HepG2 (cell line): Measurements from ENCODE around the gene TBCD. TPM values are rescaled to one million over a fixed set of nuclear protein-coding genes. Genes with fewer than 3 reads are reported as not detected.

Experiments used
- ATAC-seq: fragments of 200-7000 bp; cut with Tn5 transposase; 3 replicates; pipeline ENCODE4 v1.9.1; 2020; ENCODE audit warnings: mild to moderate bottlenecking, moderate library complexity
- BruUV-seq: library from RNA; stranded (reverse); fragments of 400-500 nt; replicated peaks from 2 replicates; lab custom pipeline; 2021; lab: Mats Ljungman, UMichigan
- CTCF ChIA-PET: fragments of 300-600 bp; formaldehyde crosslinking; extraction: SDS; loops from one replicate; lab custom pipeline; 2021; ENCODE audit warnings: low total read pairs, inconsistent platforms, low intra/inter-chr PET ratio; lab: Yijun Ruan, JAX
- POLR2A ChIA-PET: fragments of 350-600 bp; sonication (Branson Sonifier 250); formaldehyde crosslinking; loops from one replicate; lab custom pipeline; 2020; ENCODE audit warnings: antibody characterized with exemption, inconsistent platforms; lab: Yijun Ruan, JAX
- DNase-seq: peaks from one replicate; pipeline ENCODE4 v3.0.0-alpha.2; 2015; ENCODE audit warnings: low spot score
- FAIRE-seq: peaks from 3 replicates; lab custom pipeline; 2011; peaks lifted over from hg19 to GRCh38; lab: Jason Lieb, UNC
- H2AFZ ChIP-seq: one replicate; pipeline ENCODE4 v1.6.1; 2011; ENCODE audit warnings: low read length, inconsistent platforms
- H3K27ac ChIP-seq: fragments of 300-600 bp; 3 replicates; pipeline ENCODE4 v1.8.0; 2011; ENCODE audit warnings: mixed run types, mild to moderate bottlenecking, mixed read lengths, low read length, inconsistent platforms; ENCODE audit not compliant: insufficient read depth; ENCODE audit errors: extremely low read length
- H3K27me3 ChIP-seq, 2 experiments: fragments of 200-600 bp in 1 of 2; 2 replicates in 1 of 2; 3 replicates in 1 of 2; pipeline versions ENCODE4 v1.6.0 to v1.8.0; 2011; ENCODE audit warnings: low read length in 2 of 2, mild to moderate bottlenecking in 2 of 2, moderate library complexity in 2 of 2, inconsistent platforms in 1 of 2; ENCODE audit not compliant: insufficient read depth in 2 of 2, control insufficient read depth in 1 of 2
- H3K36me3 ChIP-seq, 2 experiments: fragments of 200-600 bp in 1 of 2; replicated peaks in 1 of 2; 2 replicates in 1 of 2; 3 replicates in 1 of 2; pipeline versions ENCODE4 v1.5.1 to v1.8.0; 2011; ENCODE audit warnings: low read length in 2 of 2, inconsistent platforms in 1 of 2; ENCODE audit not compliant: insufficient read depth in 2 of 2, control insufficient read depth in 1 of 2
- H3K4me1 ChIP-seq: 2 replicates; pipeline ENCODE4 v1.5.1; 2012; ENCODE audit warnings: low read length, inconsistent platforms; ENCODE audit not compliant: insufficient read depth
- H3K4me2 ChIP-seq: 2 replicates; pipeline ENCODE4 v1.6.0; 2011; ENCODE audit warnings: low read depth, low read length, inconsistent platforms
- H3K4me3 ChIP-seq, 3 experiments: fragments of 200-600 bp in 1 of 3; sonication (generic), shearing (Covaris generic) in 1 of 3; replicated peaks in 1 of 3; 2 replicates each; pipeline ENCODE4 v1.5.1; 2011 to 2016; ENCODE audit warnings: low read length in 3 of 3, inconsistent platforms in 2 of 3, low read depth in 2 of 3, mild to moderate bottlenecking in 2 of 3, control low read depth in 1 of 3, mixed read lengths in 1 of 3; ENCODE audit not compliant: insufficient read depth in 1 of 3
- H3K79me2 ChIP-seq: one replicate; pipeline ENCODE4 v1.6.1; 2011; ENCODE audit warnings: low read length, inconsistent platforms; ENCODE audit not compliant: insufficient read depth
- H3K9ac ChIP-seq: 2 replicates; pipeline ENCODE4 v1.6.0; 2011; ENCODE audit warnings: mild to moderate bottlenecking, low read depth, low read length, inconsistent platforms; ENCODE audit not compliant: insufficient read depth
- H3K9me3 ChIP-seq: 2 replicates; pipeline ENCODE4 v1.5.1; 2012; ENCODE audit warnings: mild to moderate bottlenecking, low read length
- H4K20me1 ChIP-seq: 2 replicates; pipeline ENCODE4 v1.6.0; 2011; ENCODE audit warnings: inconsistent platforms, mild to moderate bottlenecking, low read length, moderate library complexity; ENCODE audit not compliant: insufficient read depth
- CEBPB ChIP-seq: IDR thresholded peaks from 2 replicates; pipeline ENCODE4 v1.6.1; 2011; ENCODE audit warnings: low read depth, low read length, improper control_type of control experiment, borderline replicate concordance
- DNMT1 ChIP-seq: sonication (generic); formaldehyde crosslinking; IDR thresholded peaks from 2 replicates; pipeline ENCODE4 v1.5.1; 2020; ENCODE audit warnings: mild to moderate bottlenecking, missing genetic modification reagents
- FUBP1 ChIP-seq: sonication (generic); formaldehyde crosslinking; IDR thresholded peaks from 2 replicates; pipeline ENCODE4 v1.5.1; 2020; ENCODE audit warnings: missing genetic modification reagents, mild to moderate bottlenecking, borderline replicate concordance
- HIVEP1 ChIP-seq: sonication (generic); formaldehyde crosslinking; IDR thresholded peaks from 2 replicates; pipeline ENCODE4 v1.4.0; 2020; ENCODE audit warnings: mild to moderate bottlenecking, missing genetic modification reagents
- IKZF5 ChIP-seq: IDR thresholded peaks from 2 replicates; pipeline ENCODE4 v1.6.1; 2018; ENCODE audit warnings: missing genetic modification reagents, mild to moderate bottlenecking, missing compliant biosample characterization
- MNT ChIP-seq: fragments of 450-650 bp; IDR thresholded peaks from 2 replicates; pipeline ENCODE4 v1.6.1; 2016
- PCBP2 ChIP-seq: fragments of 200-400 bp; formaldehyde crosslinking; optimal IDR thresholded peaks from 2 replicates; pipeline ENCODE3; 2018; ENCODE audit warnings: low read length, low read depth; ENCODE audit not compliant: poor library complexity, severe bottlenecking
- POLR2A ChIP-seq, 2 experiments: IDR thresholded peaks; 2 replicates each; pipeline ENCODE4 v1.6.1; 2011; ENCODE audit warnings: low read depth in 2 of 2, low read length in 2 of 2, mild to moderate bottlenecking in 1 of 2, moderate library complexity in 1 of 2; ENCODE audit not compliant: insufficient read depth in 1 of 2
- PRMT3 ChIP-seq: sonication (generic); formaldehyde crosslinking; IDR thresholded peaks from 2 replicates; pipeline ENCODE4 v1.8.1; 2022; ENCODE audit warnings: low read depth, mild to moderate bottlenecking, moderate library complexity, missing genetic modification reagents, borderline replicate concordance
- ZNF589 ChIP-seq: sonication (generic); formaldehyde crosslinking; conservative IDR thresholded peaks from 2 replicates; pipeline ENCODE4 v1.8.0; 2022; ENCODE audit warnings: mild to moderate bottlenecking, moderate library complexity, missing genetic modification reagents
- WGBS: methylation state at CpG from one replicate; pipeline ENCODE4 v1.1.6; 2017; ENCODE audit warnings: low lambda C conversion rate; 5-methylcytosine and 5-hydroxymethylcytosine counted together
- in situ Hi-C: cut with HindIII; loops from 2 replicates; pipeline ENCODE4 v1.10.0; 2017; ENCODE audit warnings: low pct_unique_long_range_greater_than_20kb; ENCODE audit not compliant: extremely low pct_ligation_motif_present
- intact Hi-C: fragments of 100-400 bp; cut with micrococcal nuclease; formaldehyde crosslinking; loops from one replicate; pipeline ENCODE4 v1.10.0; 2022; ENCODE audit not compliant: unreplicated experiment
- polyA plus RNA-seq, 8 experiments: library from polyadenylated mRNA; depleted of rRNA in 3 of 8; stranded (reverse) in 7 of 8; unstranded in 1 of 8; fragments of >200 nt; fragmentation: Illumina TruSeq in 4 of 8; extraction: Trizol in 4 of 8; gene quantifications; 2 replicates each; pipeline versions ENCODE4 v1.2.1 to v1.2.3, GENCODE V29; 2011 to 2016; ENCODE audit warnings: low read depth in 4 of 8, missing spikeins in 1 of 8, mixed read lengths in 1 of 8; ENCODE audit not compliant: insufficient read depth in 1 of 8
- total RNA-seq, 5 experiments: library from RNA; depleted of rRNA; stranded (reverse); fragments of >200 nt; fragmentation: Illumina TruSeq; extraction: Trizol; gene quantifications; 2 replicates each; pipeline ENCODE4 v1.2.3, GENCODE V29; 2016; ENCODE audit warnings: low read depth in 1 of 5

Gene TBCD
- total and polyA plus RNA-seq, 2 of the 13 experiments (the other 11 are each of a cell fraction or from before 2014, with no cell fraction given) = 33.9 to 54.8 TPM

- H3K27me3 ChIP-seq = no peaks in the 10 kb centered on the region
- H2AFZ ChIP-seq = no peak overlapping the region
- H3K79me2 ChIP-seq = peaks cover 7% of the 10 kb centered on the region
- intact Hi-C loops (no loop called here), in situ Hi-C loops (no loop called here)
- no peaks in the 10 kb centered on the region for H3K9me3 ChIP-seq
- peaks cover 9% of the 10 kb centered on the region for H3K4me1 ChIP-seq
- H3K4me3 ChIP-seq = no peak overlapping the region
- H3K36me3 ChIP-seq = peaks cover 17 to 51% of the 10 kb centered on the region in 2 experiments
- TF ChIP-seq CEBPB (peak; percentile 37; the same call in 1 of the 2 replicates), IKZF5 (CRISPR knock-in tag) (no peak)
- ChIA-PET CTCF (no interaction called here), POLR2A (no interaction called here)
- H3K9ac ChIP-seq = no peak overlapping the region
- no TSS peak for BruUV-seq
- H3K27ac ChIP-seq = no peak overlapping the region
- WGBS = 93% methylated on average over 19 of the region's 19 CpGs
- FAIRE-seq = no peak
- ATAC-seq = no peak
- DNase-seq = no peak
- H4K20me1 ChIP-seq = no peaks in the 10 kb centered on the region
- H3K4me2 ChIP-seq = no peak overlapping the region
Observed at GRCh38 chr17:82722341-82723013, 29.4 kb upstream of the TBCD start.

- peaks cover 17 to 53% of the 10 kb centered on the region in 2 experiments for H3K36me3 ChIP-seq
Observed at GRCh38 chr17:82723169-82723807, 28.6 kb upstream of the TBCD start.

More at GRCh38 chr17:82723169-82723807, 28.6 kb upstream of the TBCD start:
- H3K79me2 ChIP-seq = no peaks in the 10 kb centered on the region
- BruUV-seq = no TSS peak
- H3K4me2 ChIP-seq = no peak overlapping the region
- 90% methylated on average over 26 of the region's 26 CpGs for WGBS
- ATAC-seq = no peak
- ChIA-PET CTCF (no interaction called here), POLR2A (no interaction called here)
- no peak overlapping the region for H3K27ac ChIP-seq
- H3K9ac ChIP-seq = no peak overlapping the region
- H3K4me3 ChIP-seq = no peak overlapping the region
- H4K20me1 ChIP-seq = no peaks in the 10 kb centered on the region
- no peak for DNase-seq
- no peaks in the 10 kb centered on the region for H3K9me3 ChIP-seq
- TF ChIP-seq MNT (peak; percentile 74), ZNF589 (CRISPR knock-in tag) (0 out of 2 replicates have a peak, but pooled peaks have one; percentile 32), HIVEP1 (CRISPR knock-in tag) (no peak), DNMT1 (CRISPR knock-in tag) (0 out of 2 replicates have a peak, but pooled peaks have one; percentile 40), POLR2A (IDR thresholded peaks at IDR 0.05; ENCODE audit: insufficient read depth in 1 of 2, low read depth in 2 of 2, low read length in 2 of 2) (0 out of 4 replicates have a peak, but pooled peaks of 1 of the 2 experiments have one; percentile 24), FUBP1 (CRISPR knock-in tag) (no peak), PCBP2 (no peak), PRMT3 (CRISPR knock-in tag) (no peak)
- peaks cover 1% of the 10 kb centered on the region for H3K4me1 ChIP-seq
- intact Hi-C loops = no loop called here
- H2AFZ ChIP-seq = no peak overlapping the region
- peak; percentile 30 for FAIRE-seq
- in situ Hi-C loops = no loop called here
- H3K27me3 ChIP-seq = no peaks in the 10 kb centered on the region
